CD8-positive, alpha-beta memory T cell (primary cell): ENCODE data around the gene DGKB. TPM values are rescaled to one million over a fixed set of nuclear protein-coding genes. Genes with fewer than 3 reads are reported as not detected.

ENCODE experiments used
- CTCF ChIA-PET: fragments of 350-600 bp; sonication (Branson Sonifier 250); formaldehyde crosslinking; loops from one replicate; lab custom pipeline; 2021; ENCODE audit warnings: antibody characterized with exemption; lab: Charles Lee
- POLR2A ChIA-PET: fragments of 350-600 bp; sonication (Branson Sonifier 250); formaldehyde crosslinking; loops from one replicate; lab custom pipeline; 2021; ENCODE audit warnings: antibody characterized with exemption; lab: Charles Lee
- DNase-seq, 5 donors: peaks; one replicate each; pipeline versions ENCODE4 v3.0.0 to v3.0.0-alpha.2; 2020 to 2022; ENCODE audit warnings: mixed read lengths in 1 of 5
- H3K27ac ChIP-seq: one replicate; pipeline ENCODE4 v1.7.0; 2013; ENCODE audit warnings: low read depth, mild to moderate bottlenecking, low read length, moderate library complexity
- H3K27me3 ChIP-seq: 2 replicates; pipeline ENCODE4 v1.7.0; 2013; ENCODE audit warnings: low read length, mild to moderate bottlenecking; ENCODE audit not compliant: insufficient read depth, poor library complexity, severe bottlenecking
- H3K36me3 ChIP-seq: 2 replicates; pipeline ENCODE4 v1.7.0; 2013; ENCODE audit warnings: mild to moderate bottlenecking, low read length, moderate library complexity; ENCODE audit not compliant: insufficient read depth
- H3K4me1 ChIP-seq: 2 replicates; pipeline ENCODE4 v1.7.0; 2013; ENCODE audit warnings: mild to moderate bottlenecking, low read length, moderate library complexity; ENCODE audit not compliant: insufficient read depth
- H3K4me3 ChIP-seq: 2 replicates; pipeline ENCODE4 v1.7.0; 2013; ENCODE audit warnings: mild to moderate bottlenecking, low read length
- H3K9me3 ChIP-seq: 2 replicates; pipeline ENCODE4 v1.7.0; 2013; ENCODE audit warnings: mild to moderate bottlenecking, low read length
- H3K27ac Mint-ChIP-seq, 8 donors: one replicate each; pipeline ENCODE4 v1.8.0; 2020 to 2021; ENCODE audit warnings: mixed read lengths in 8 of 8, mild to moderate bottlenecking in 6 of 8, inconsistent platforms in 3 of 8, moderate library complexity in 3 of 8
- H3K27me3 Mint-ChIP-seq, 2 donors: one replicate each; pipeline ENCODE4 v1.8.0; 2020 to 2021; ENCODE audit warnings: mixed read lengths in 2 of 2, mild to moderate bottlenecking in 1 of 2, moderate library complexity in 1 of 2
- H3K36me3 Mint-ChIP-seq, 3 donors: one replicate each; pipeline ENCODE4 v1.8.0; 2020 to 2021; ENCODE audit warnings: mixed read lengths in 3 of 3, inconsistent platforms in 1 of 3, mild to moderate bottlenecking in 1 of 3
- H3K4me1 Mint-ChIP-seq, 3 donors: one replicate each; pipeline ENCODE4 v1.8.0; 2020 to 2021; ENCODE audit warnings: mixed read lengths in 3 of 3, inconsistent platforms in 1 of 3, mild to moderate bottlenecking in 1 of 3
- H3K4me3 Mint-ChIP-seq, 7 donors: one replicate each; pipeline ENCODE4 v1.8.0; 2020 to 2021; ENCODE audit warnings: mixed read lengths in 7 of 7, mild to moderate bottlenecking in 6 of 7, moderate library complexity in 4 of 7, inconsistent platforms in 2 of 7
- H3K9me3 Mint-ChIP-seq, 5 donors: one replicate each; pipeline ENCODE4 v1.8.0; 2020 to 2022; ENCODE audit warnings: mixed read lengths in 5 of 5, mild to moderate bottlenecking in 3 of 5, moderate library complexity in 2 of 5, inconsistent platforms in 1 of 5
- polyA plus RNA-seq: library from polyadenylated mRNA; unstranded; fragments of 300-500 nt; fragmentation: Illumina TruSeq; gene quantifications from one replicate; pipeline ENCODE4 v1.2.3, GENCODE V29; 2021
- total RNA-seq, 2 experiments: library from RNA; stranded (reverse); gene quantifications; one replicate each; pipeline ENCODE4 v1.2.3, GENCODE V29; 2021

The DGKB gene
- total and polyA plus RNA-seq, 3 experiments from 2014 or later = not detected

DNA sequence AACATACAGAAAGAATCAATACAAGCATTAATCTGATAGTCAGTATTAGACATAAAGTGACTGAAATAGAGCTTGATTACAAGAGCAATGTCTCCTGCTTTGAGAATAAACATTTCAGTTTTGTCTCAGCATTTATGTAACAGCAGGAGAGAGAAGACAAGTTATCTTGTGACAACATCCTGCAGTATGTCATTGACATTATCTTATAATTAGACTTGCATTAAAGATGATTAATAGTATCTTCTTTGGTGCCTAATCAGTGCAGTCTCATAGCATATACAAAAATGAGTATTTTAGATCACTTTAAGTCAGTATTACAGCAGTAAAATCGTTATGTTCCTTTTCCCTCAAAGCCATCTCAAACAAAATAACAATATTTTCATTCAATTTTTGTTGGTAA lies 477.0 kb downstream of the DGKB start:
- H3K4me1 Mint-ChIP-seq = peaks cover 0 to 4% (median 2%) of the 10 kb centered on the region in 3 donors

DNA sequence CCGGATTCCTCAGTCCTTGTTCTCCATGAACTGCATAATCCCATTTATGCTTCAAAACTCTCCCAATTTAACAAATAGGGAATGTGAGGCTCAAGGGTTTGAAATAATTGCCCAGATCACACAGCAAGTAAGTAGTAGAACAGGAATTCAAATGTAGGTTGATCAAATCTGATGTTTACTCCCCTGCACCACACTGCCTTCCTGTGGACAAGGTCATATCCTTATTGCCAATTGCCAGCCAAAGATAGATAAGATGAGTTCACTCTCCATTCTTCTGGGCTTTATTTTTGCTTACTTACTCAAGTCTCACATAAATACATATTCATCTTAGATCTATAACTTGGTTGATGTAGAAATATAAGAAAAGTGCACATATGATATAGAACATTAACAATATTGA lies 477.9 kb downstream of the DGKB start:
- Mint-ChIP-seq H3K36me3 (no peaks in the 10 kb centered on the region), H3K27me3 (peaks cover 0 to 4% of the 10 kb centered on the region in 2 donors), H3K4me1 (peaks cover 0 to 5% (median 3%) of the 10 kb centered on the region in 3 donors), H3K4me3 (no peak overlapping the region), H3K9me3 (peaks cover 0 to 2% (median 0%) of the 10 kb centered on the region in 5 donors), H3K27ac (no peak overlapping the region)
- Histone ChIP-seq H3K4me3 (no peak overlapping the region), H3K27me3 (no peaks in the 10 kb centered on the region), H3K4me1 (no peaks in the 10 kb centered on the region), H3K9me3 (no peaks in the 10 kb centered on the region), H3K36me3 (no peaks in the 10 kb centered on the region), H3K27ac (no peak overlapping the region)
- ChIA-PET POLR2A (no interaction called here), CTCF (no interaction called here)
- DNase-seq = no peak

More for the DNA sequence above, 477.0 kb downstream of the DGKB start:
- DNase-seq = no peak
- Histone ChIP-seq H3K9me3 (no peaks in the 10 kb centered on the region), H3K36me3 (no peaks in the 10 kb centered on the region), H3K4me1 (no peaks in the 10 kb centered on the region), H3K4me3 (no peak overlapping the region), H3K27ac (no peak overlapping the region), H3K27me3 (no peaks in the 10 kb centered on the region)
- Mint-ChIP-seq H3K27me3 (peaks cover 0 to 4% of the 10 kb centered on the region in 2 donors), H3K9me3 (peaks cover 0 to 2% (median 0%) of the 10 kb centered on the region in 5 donors), H3K36me3 (no peaks in the 10 kb centered on the region), H3K27ac (no peak overlapping the region), H3K4me3 (no peak overlapping the region)
- ChIA-PET CTCF (interaction anchor here (0.9 kb wide), 1 partner anchor 197 kb away, joined by 3 read pairs; no protein-coding TSS in a partner anchor), POLR2A (no interaction called here)

DNA sequence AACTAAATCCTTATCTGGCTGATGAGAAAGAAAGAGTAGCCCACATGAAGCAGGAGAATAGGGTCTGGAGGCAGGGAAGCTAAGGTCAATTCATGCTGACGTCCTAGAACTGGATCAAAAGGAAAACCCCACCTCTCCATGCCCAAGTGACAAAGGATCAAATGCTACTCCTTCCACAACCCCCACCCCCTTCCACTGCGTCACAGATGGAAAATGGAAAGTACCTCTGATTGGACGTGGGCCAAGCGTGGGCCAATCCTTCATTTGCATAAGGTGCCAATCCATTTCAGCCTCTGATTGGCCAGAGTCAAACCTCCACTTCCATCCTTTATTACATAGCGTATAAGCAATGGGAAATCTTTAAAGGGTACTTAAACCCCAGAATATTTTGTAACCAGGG lies 481.8 kb downstream of the DGKB start:
- CTCF ChIA-PET = no interaction called here

DNA sequence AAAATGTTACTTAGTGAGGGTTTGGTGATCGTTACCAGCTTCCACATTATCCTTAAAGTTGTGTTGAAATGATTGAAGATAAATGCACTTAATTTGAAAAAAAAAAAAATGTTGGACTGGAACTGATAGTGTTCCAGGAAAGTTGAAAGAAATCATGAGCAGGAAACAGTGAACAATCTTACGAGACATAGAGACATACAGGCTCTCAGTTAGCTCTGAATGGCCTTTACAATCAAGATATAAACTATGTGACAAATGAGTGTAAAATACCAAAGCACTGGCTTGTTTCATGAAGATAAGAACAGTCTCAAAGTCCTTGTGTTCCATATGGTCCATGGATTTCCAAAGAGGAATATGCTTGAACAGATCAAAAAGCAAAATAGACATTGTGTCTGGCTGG lies 483.0 kb downstream of the DGKB start:
- Mint-ChIP-seq H3K27me3 (peaks cover 0 to 4% of the 10 kb centered on the region in 2 donors), H3K9me3 (peaks cover 0 to 2% (median 0%) of the 10 kb centered on the region in 5 donors), H3K36me3 (peaks cover 0 to 1% (median 0%) of the 10 kb centered on the region in 3 donors), H3K4me1 (peaks cover 0 to 5% (median 3%) of the 10 kb centered on the region in 3 donors), H3K27ac (no peak overlapping the region), H3K4me3 (no peak overlapping the region)
- Histone ChIP-seq H3K27ac (no peak overlapping the region), H3K27me3 (no peaks in the 10 kb centered on the region), H3K4me1 (no peaks in the 10 kb centered on the region), H3K4me3 (no peak overlapping the region), H3K36me3 (no peaks in the 10 kb centered on the region), H3K9me3 (no peaks in the 10 kb centered on the region)
- POLR2A ChIA-PET = no interaction called here
- DNase-seq = no peak
- CTCF ChIA-PET = no interaction called here

More for the DNA sequence above, 481.8 kb downstream of the DGKB start:
- Histone ChIP-seq H3K36me3 (no peaks in the 10 kb centered on the region), H3K4me3 (no peak overlapping the region), H3K4me1 (no peaks in the 10 kb centered on the region), H3K9me3 (no peaks in the 10 kb centered on the region), H3K27ac (no peak overlapping the region), H3K27me3 (no peaks in the 10 kb centered on the region)
- H3K36me3 Mint-ChIP-seq = peaks cover 0 to 1% (median 0%) of the 10 kb centered on the region in 3 donors
- no peak overlapping the region for H3K4me3 Mint-ChIP-seq
- no peak overlapping the region for H3K27ac Mint-ChIP-seq
- H3K27me3 Mint-ChIP-seq = peaks cover 0 to 4% of the 10 kb centered on the region in 2 donors
- DNase-seq = no peak
- peaks cover 0 to 2% (median 0%) of the 10 kb centered on the region in 5 donors for H3K9me3 Mint-ChIP-seq
- H3K4me1 Mint-ChIP-seq = peaks cover 0 to 5% (median 3%) of the 10 kb centered on the region in 3 donors
- POLR2A ChIA-PET = no interaction called here

DNA sequence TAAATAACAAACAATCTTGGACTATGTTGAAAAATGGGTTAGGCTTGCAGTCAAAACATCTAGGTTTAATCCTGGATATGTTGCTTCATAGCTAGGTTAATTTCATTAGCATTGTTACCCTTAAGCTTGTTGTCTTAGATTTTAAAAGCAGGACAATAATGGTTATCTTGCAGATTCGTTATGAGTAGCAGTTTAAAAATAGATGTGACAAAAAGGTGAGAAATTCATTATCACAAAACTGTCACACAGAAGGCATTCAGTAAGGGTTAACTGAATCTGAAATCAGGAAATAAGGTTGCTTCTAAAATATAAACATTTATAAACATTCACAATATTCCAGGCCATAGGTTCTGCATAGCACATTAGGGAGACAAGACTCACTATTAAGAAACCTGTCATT lies 483.9 kb downstream of the DGKB start:
- ChIA-PET POLR2A (no interaction called here), CTCF (no interaction called here)
- Mint-ChIP-seq H3K4me1 (peaks cover 0 to 5% (median 3%) of the 10 kb centered on the region in 3 donors), H3K27me3 (no peaks in the 10 kb centered on the region), H3K9me3 (peaks cover 0 to 2% (median 0%) of the 10 kb centered on the region in 5 donors), H3K27ac (no peak overlapping the region), H3K4me3 (no peak overlapping the region), H3K36me3 (peaks cover 0 to 1% (median 0%) of the 10 kb centered on the region in 3 donors)
- Histone ChIP-seq H3K36me3 (no peaks in the 10 kb centered on the region), H3K4me1 (no peaks in the 10 kb centered on the region), H3K4me3 (no peak overlapping the region), H3K27ac (no peak overlapping the region), H3K27me3 (no peaks in the 10 kb centered on the region), H3K9me3 (no peaks in the 10 kb centered on the region)
- no peak for DNase-seq

DNA sequence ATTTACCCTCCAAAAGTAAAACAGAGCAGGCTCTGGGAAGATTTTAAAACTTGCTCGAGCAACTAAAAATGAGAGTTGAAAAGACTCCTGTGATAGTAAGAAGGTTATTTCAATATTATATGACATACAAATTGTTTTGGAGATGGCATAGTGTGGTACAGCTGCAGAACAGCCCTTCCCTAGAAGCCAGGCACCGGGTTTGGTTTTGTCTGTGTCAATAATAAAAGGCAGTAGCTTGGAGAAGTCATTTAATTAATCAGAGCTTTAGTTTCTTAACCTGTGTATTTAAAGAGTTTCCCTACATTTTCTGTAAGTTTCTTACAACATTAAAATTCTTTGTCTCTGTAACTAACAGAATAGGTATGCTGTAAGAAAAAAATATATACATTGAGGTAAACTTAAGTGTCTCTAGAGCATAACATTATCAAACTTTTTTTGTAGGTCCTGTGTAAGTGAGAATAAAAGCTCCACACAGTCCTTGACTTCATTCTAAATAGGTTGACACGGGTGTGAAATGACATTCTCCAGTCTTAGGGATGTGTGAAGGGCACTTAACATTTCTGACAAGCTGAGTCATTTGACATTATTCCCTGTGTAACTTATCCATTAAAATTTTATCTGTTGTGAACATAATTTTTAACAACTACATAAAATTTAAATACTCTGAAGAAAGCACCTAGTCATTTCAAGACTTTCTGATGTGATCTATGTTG lies 488.1 kb downstream of the DGKB start:
- Mint-ChIP-seq H3K9me3 (peaks cover 0 to 2% (median 0%) of the 10 kb centered on the region in 5 donors), H3K4me3 (no peak overlapping the region), H3K4me1 (no peaks in the 10 kb centered on the region), H3K36me3 (peaks cover 0 to 1% (median 0%) of the 10 kb centered on the region in 3 donors), H3K27me3 (peaks cover 0 to 2% of the 10 kb centered on the region in 2 donors), H3K27ac (no peak overlapping the region)
- H3K27me3 ChIP-seq = no peaks in the 10 kb centered on the region
- no peaks in the 10 kb centered on the region for H3K9me3 ChIP-seq
- CTCF ChIA-PET = no interaction called here
- no peak overlapping the region for H3K27ac ChIP-seq
- no peak for DNase-seq
- POLR2A ChIA-PET = no interaction called here
- no peak overlapping the region for H3K4me3 ChIP-seq
- no peaks in the 10 kb centered on the region for H3K36me3 ChIP-seq
- H3K4me1 ChIP-seq = no peaks in the 10 kb centered on the region

DNA sequence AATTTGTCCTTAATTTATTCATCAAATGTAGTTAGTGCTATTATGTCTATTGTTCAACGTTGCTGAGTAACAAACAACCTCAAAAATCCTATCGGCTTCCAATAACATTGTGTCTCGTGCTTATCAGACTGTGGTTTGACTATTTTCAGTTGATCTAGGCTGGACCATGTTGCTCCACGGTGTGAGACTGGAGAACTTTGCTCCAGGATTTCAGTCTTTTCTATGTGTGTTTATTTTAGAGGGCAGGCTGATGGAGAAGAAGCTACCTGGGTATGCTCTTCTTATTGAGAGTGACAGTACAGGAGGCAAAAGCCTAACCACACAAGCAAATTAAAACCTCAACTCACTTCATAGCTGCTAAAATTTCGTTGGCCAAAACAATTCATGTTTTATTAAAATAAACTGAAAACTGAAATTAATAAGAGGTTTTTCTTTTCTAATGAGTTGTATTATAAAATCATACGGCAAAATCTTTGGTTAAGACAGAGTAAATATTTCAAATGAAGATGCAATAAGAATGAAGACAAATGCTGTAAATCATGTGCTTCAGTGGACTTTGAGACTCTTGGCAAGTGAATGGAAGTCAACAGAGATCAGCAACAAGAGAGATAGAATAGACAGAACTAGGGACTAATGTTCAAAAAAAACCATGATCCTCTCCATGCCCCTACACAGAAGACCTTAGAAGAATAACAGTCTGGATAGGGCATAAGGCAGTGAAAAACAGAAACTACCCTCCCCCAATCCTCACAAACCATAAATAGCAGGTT lies 495.1 kb downstream of the DGKB start:
- Mint-ChIP-seq H3K9me3 (no peaks in the 10 kb centered on the region), H3K4me3 (no peak overlapping the region), H3K4me1 (peaks cover 0 to 4% (median 4%) of the 10 kb centered on the region in 3 donors), H3K27ac (no peak overlapping the region), H3K36me3 (no peaks in the 10 kb centered on the region), H3K27me3 (peaks cover 0 to 4% of the 10 kb centered on the region in 2 donors)
- Histone ChIP-seq H3K4me1 (no peaks in the 10 kb centered on the region), H3K36me3 (no peaks in the 10 kb centered on the region), H3K4me3 (no peak overlapping the region), H3K27me3 (no peaks in the 10 kb centered on the region), H3K9me3 (no peaks in the 10 kb centered on the region), H3K27ac (no peak overlapping the region)
- ChIA-PET CTCF (no interaction called here), POLR2A (no interaction called here)
- DNase-seq = no peak

DNA sequence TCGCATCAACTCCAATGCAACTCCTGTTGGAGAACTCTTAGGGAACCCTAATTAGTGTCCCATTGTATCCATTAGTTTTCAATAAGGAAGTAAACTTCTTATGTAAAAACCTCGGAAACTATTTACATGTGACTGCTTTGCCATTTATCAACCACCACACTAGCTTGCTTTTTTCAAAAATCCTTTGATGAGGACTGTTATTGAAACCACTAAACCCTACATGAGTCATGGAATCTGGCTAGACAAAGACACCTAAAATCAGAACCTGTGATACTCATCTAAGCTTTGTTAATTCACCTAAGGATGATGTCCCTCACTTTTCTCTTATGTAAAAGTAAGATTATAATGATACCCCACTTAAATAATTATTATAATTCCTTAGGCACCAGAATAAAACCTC lies 499.0 kb downstream of the DGKB start:
- Mint-ChIP-seq H3K4me1 (peaks cover 0 to 4% (median 4%) of the 10 kb centered on the region in 3 donors), H3K4me3 (no peak overlapping the region), H3K27me3 (peaks cover 0 to 2% of the 10 kb centered on the region in 2 donors), H3K36me3 (no peaks in the 10 kb centered on the region), H3K9me3 (no peaks in the 10 kb centered on the region), H3K27ac (no peak overlapping the region)
- CTCF ChIA-PET = no interaction called here
- Histone ChIP-seq H3K36me3 (no peaks in the 10 kb centered on the region), H3K27ac (no peak overlapping the region), H3K4me1 (no peaks in the 10 kb centered on the region), H3K4me3 (no peak overlapping the region), H3K9me3 (no peaks in the 10 kb centered on the region), H3K27me3 (no peaks in the 10 kb centered on the region)
- no peak for DNase-seq
- POLR2A ChIA-PET = no interaction called here
